HCT116 (cell line): Measurements from ENCODE around the gene FAM53A. TPM values are rescaled to one million over a fixed set of nuclear protein-coding genes. Genes with fewer than 3 reads are reported as not detected.

Experiments used
- ATAC-seq: fragments of 200-7000 bp; cut with Tn5 transposase; 2 replicates; pipeline ENCODE4 v1.9.1; 2020; ENCODE audit warnings: mild to moderate bottlenecking, moderate library complexity
- BruUV-seq: library from RNA; stranded (reverse); fragments of 400-500 nt; replicated peaks from 2 replicates; lab custom pipeline; 2021; lab: Mats Ljungman, UMichigan
- CTCF ChIA-PET: fragments of 300-600 bp; sonication (Branson Sonifier 250); formaldehyde crosslinking; loops from one replicate; lab custom pipeline; 2021; ENCODE audit warnings: antibody characterized with exemption; lab: Charles Lee
- POLR2A ChIA-PET: fragments of 300-600, 350-600 bp; sonication (Branson Sonifier 250); formaldehyde crosslinking; loops from one replicate; lab custom pipeline; 2021; ENCODE audit warnings: antibody characterized with exemption; lab: Charles Lee
- RAD21 ChIA-PET, 2 experiments: fragments of 300-600 bp; sonication (Branson Sonifier 250); formaldehyde crosslinking; loops; one replicate each; lab custom pipeline; 2023; ENCODE audit warnings: low total read pairs in 2 of 2; ENCODE audit not compliant: uncharacterized antibody in 2 of 2, unreplicated experiment in 2 of 2, low non-redundant PET in 1 of 2; lab: Charles Lee
- DNase-seq: peaks from one replicate; pipeline ENCODE4 v3.0.0-alpha.2; 2010; ENCODE audit warnings: low read depth, low spot score
- H2AFZ ChIP-seq: fragments of 200-600 bp; shearing (Covaris generic), sonication (generic); 2 replicates; pipeline ENCODE4 v1.6.1; 2017; ENCODE audit warnings: low read depth, mixed run types, mixed read lengths, antibody characterized with exemption, low read length; ENCODE audit not compliant: poor library complexity, severe bottlenecking
- H3K27ac ChIP-seq: 2 replicates; pipeline ENCODE4 v1.5.1; 2012; ENCODE audit warnings: low read depth, low read length
- H3K27me3 ChIP-seq: fragments of 200-600 bp; sonication (generic); 2 replicates; pipeline ENCODE4 v1.6.1; 2016; ENCODE audit warnings: mixed run types, low read length, mixed read lengths; ENCODE audit not compliant: insufficient read depth
- H3K36me3 ChIP-seq, 2 experiments: fragments of 200-500 bp in 1 of 2; fragments of 200-600 bp in 1 of 2; sonication (Bioruptor generic) in 1 of 2; sonication (generic) in 1 of 2; 2 replicates each; pipeline versions ENCODE4 v1.5.1 to v1.6.1; 2014 to 2016; ENCODE audit warnings: low read length in 2 of 2, inconsistent platforms in 1 of 2, mixed read lengths in 1 of 2, mixed run types in 1 of 2; ENCODE audit not compliant: insufficient read depth in 2 of 2, control insufficient read depth in 1 of 2
- H3K4me1 ChIP-seq, 2 experiments: fragments of 200-600 bp in 1 of 2; sonication (generic) in 1 of 2; 2 replicates each; pipeline versions ENCODE4 v1.5.1 to v1.6.1; 2012 to 2017; ENCODE audit warnings: low read length in 2 of 2, inconsistent platforms in 1 of 2, mild to moderate bottlenecking in 1 of 2, mixed read lengths in 1 of 2, mixed run types in 1 of 2, moderate library complexity in 1 of 2; ENCODE audit not compliant: insufficient read depth in 2 of 2, control insufficient read depth in 1 of 2
- H3K4me2 ChIP-seq: fragments of 200-600 bp; sonication (generic); 2 replicates; pipeline ENCODE4 v1.6.1; 2017; ENCODE audit warnings: mixed run types, low read length, mixed read lengths
- H3K4me3 ChIP-seq, 2 experiments: fragments of 200-600 bp in 1 of 2; sonication (generic) in 1 of 2; replicated peaks in 1 of 2; 2 replicates each; pipeline ENCODE4 v1.5.1; 2011 to 2016; ENCODE audit warnings: low read length in 2 of 2, control low read depth in 1 of 2, low read depth in 1 of 2, mild to moderate bottlenecking in 1 of 2, mixed read lengths in 1 of 2, mixed run types in 1 of 2
- H3K79me2 ChIP-seq: fragments of 200-600 bp; sonication (generic); 2 replicates; pipeline ENCODE4 v1.6.1; 2017; ENCODE audit warnings: mild to moderate bottlenecking, mixed run types, low read length, moderate library complexity, mixed read lengths; ENCODE audit not compliant: insufficient read depth
- H3K9ac ChIP-seq: fragments of 200-600 bp; sonication (generic); 2 replicates; pipeline ENCODE4 v1.6.1; 2016; ENCODE audit warnings: low read length, mixed read lengths
- H3K9me2 ChIP-seq: fragments of 200-600 bp; sonication (generic), shearing (Covaris generic); 2 replicates; pipeline ENCODE4 v1.6.1; 2017; ENCODE audit warnings: mixed run types, mild to moderate bottlenecking, moderate library complexity; ENCODE audit not compliant: insufficient read depth
- H3K9me3 ChIP-seq, 2 experiments: fragments of 200-500 bp in 1 of 2; fragments of 200-600 bp in 1 of 2; sonication (Bioruptor generic) in 1 of 2; sonication (generic) in 1 of 2; 2 replicates each; pipeline ENCODE4 v1.6.1; 2014 to 2017; ENCODE audit warnings: low read length in 2 of 2, mixed read lengths in 2 of 2, inconsistent platforms in 1 of 2, low read depth in 1 of 2, mild to moderate bottlenecking in 1 of 2, mixed run types in 1 of 2, moderate library complexity in 1 of 2; ENCODE audit not compliant: control insufficient read depth in 1 of 2, insufficient read depth in 1 of 2
- H4K20me1 ChIP-seq: fragments of 200-600 bp; sonication (generic), shearing (Covaris generic); 2 replicates; pipeline ENCODE4 v1.6.1; 2017; ENCODE audit warnings: mixed run types, mild to moderate bottlenecking, moderate library complexity; ENCODE audit not compliant: insufficient read depth
- ATF3 ChIP-seq: IDR thresholded peaks from 2 replicates; pipeline ENCODE4 v1.6.1; 2012
- CBX3 ChIP-seq: IDR thresholded peaks from 2 replicates; pipeline ENCODE4 v1.6.1; 2012; ENCODE audit warnings: low read depth
- EGR1 ChIP-seq: IDR thresholded peaks from 2 replicates; pipeline ENCODE4 v1.6.1; 2012; ENCODE audit warnings: low read depth
- ELF1 ChIP-seq: IDR thresholded peaks from 2 replicates; pipeline ENCODE4 v1.6.1; 2012; ENCODE audit warnings: low read depth, borderline replicate concordance
- EZH2 ChIP-seq: fragments of 200-600 bp; sonication (generic); IDR thresholded peaks from 2 replicates; pipeline ENCODE4 v1.6.1; 2017; ENCODE audit warnings: antibody characterized with exemption, mixed run types
- EZH2phosphoT487 ChIP-seq: fragments of 200-600 bp; IDR thresholded peaks from 2 replicates; pipeline ENCODE4 v1.6.1; 2018; ENCODE audit warnings: antibody characterized with exemption, borderline replicate concordance
- FOSL1 ChIP-seq: IDR thresholded peaks from 2 replicates; pipeline ENCODE4 v1.6.1; 2012; ENCODE audit warnings: low read depth
- MAX ChIP-seq: IDR thresholded peaks from 2 replicates; pipeline ENCODE4 v1.6.1; 2012
- POLR2A ChIP-seq: IDR thresholded peaks from 2 replicates; pipeline ENCODE4 v1.7.0; 2011; ENCODE audit warnings: borderline replicate concordance; ENCODE audit not compliant: insufficient read depth, insufficient read length; ENCODE audit errors: extremely low read depth
- SIN3A ChIP-seq: IDR thresholded peaks from 2 replicates; pipeline ENCODE4 v1.6.1; 2012; ENCODE audit warnings: low read depth
- SP1 ChIP-seq: IDR thresholded peaks from 2 replicates; pipeline ENCODE4 v1.6.1; 2012; ENCODE audit warnings: low read depth
- SRF ChIP-seq: IDR thresholded peaks from 2 replicates; pipeline ENCODE4 v1.6.1; 2012; ENCODE audit warnings: low read depth
- TCF7L2 ChIP-seq: IDR thresholded peaks from 2 replicates; pipeline ENCODE4 v1.7.0; 2011; ENCODE audit warnings: borderline replicate concordance, inconsistent platforms; ENCODE audit not compliant: insufficient read depth, insufficient read length; ENCODE audit errors: extremely low read depth
- YY1 ChIP-seq: IDR thresholded peaks from 2 replicates; pipeline ENCODE4 v1.6.1; 2011; ENCODE audit warnings: low read length, low read depth, moderate library complexity, mild to moderate bottlenecking; ENCODE audit not compliant: insufficient replicate concordance; ENCODE audit errors: extremely low read depth
- ZBTB33 ChIP-seq: IDR thresholded peaks from 2 replicates; pipeline ENCODE4 v1.6.1; 2011; ENCODE audit warnings: mild to moderate bottlenecking, low read length, moderate library complexity; ENCODE audit not compliant: insufficient replicate concordance; ENCODE audit errors: extremely low read depth
- ZFX ChIP-seq: fragments of 450-650 bp; IDR thresholded peaks from 2 replicates; pipeline ENCODE4 v1.6.1; 2017
- ZNF274 ChIP-seq: fragments of 200-500 bp; sonication (Bioruptor generic); IDR thresholded peaks from 2 replicates; pipeline ENCODE4 v1.6.1; 2014; ENCODE audit warnings: mild to moderate bottlenecking, low read depth, low read length, inconsistent platforms
- intact Hi-C: fragments of 100-400 bp; cut with micrococcal nuclease; formaldehyde crosslinking; loops from 2 replicates; pipeline ENCODE4 v1.10.0; 2022
- total RNA-seq: library from RNA; stranded (reverse); gene quantifications from one replicate; pipeline ENCODE4 v1.2.1, GENCODE V29; 2021; ENCODE audit not compliant: unreplicated experiment
- TF ChIP-seq, protein P1 (sequence below), 3 experiments: fragments of 200-600 bp in 1 of 3; sonication (generic) in 1 of 3; IDR thresholded peaks in 2 of 3; conservative IDR thresholded peaks in 1 of 3; 2 replicates each; pipeline ENCODE4 v1.5.1; 2012 to 2017; ENCODE audit warnings: low read depth in 2 of 3, low read length in 2 of 3, antibody characterized with exemption in 1 of 3, borderline replicate concordance in 1 of 3, control low read depth in 1 of 3, mild to moderate bottlenecking in 1 of 3, mixed read lengths in 1 of 3, mixed run types in 1 of 3, moderate library complexity in 1 of 3; ENCODE audit not compliant: insufficient read depth in 1 of 3

The FAM53A gene
- total RNA-seq, 1 experiment from 2014 or later, result 1.1 TPM

DNA sequence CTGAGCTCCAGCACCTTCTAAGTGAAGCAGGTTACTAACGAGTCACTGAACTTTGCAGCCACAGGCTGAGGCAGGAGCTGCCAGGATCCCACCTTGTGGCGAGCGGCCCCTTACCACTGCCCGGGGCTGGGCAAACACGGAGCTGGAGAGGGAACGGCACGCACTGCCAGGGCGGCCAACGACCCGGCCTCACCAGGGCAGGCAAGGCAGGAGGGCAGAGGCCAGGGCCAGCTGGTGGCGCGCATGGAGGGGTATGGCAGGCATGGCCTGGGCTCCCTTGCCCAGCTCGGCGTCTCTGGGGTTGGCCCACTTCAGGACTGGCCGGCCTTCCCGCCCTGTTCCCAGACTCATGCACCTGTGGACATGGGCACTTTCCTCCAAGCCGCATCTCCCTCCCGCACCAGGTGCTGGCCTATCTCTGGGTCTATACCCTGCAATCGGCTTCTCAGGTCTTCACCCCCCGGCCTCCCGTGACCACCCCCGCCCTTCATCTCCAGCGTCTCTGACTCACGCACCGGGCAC lies 64.9 kb downstream of the FAM53A start:
- no peaks in the 10 kb centered on the region for H4K20me1 ChIP-seq
- H3K36me3 ChIP-seq, result no peaks in the 10 kb centered on the region
- no peak for ATAC-seq
- ChIA-PET RAD21 (no interaction called here), POLR2A (no interaction called here), CTCF (interaction anchor here (1.0 kb wide), 1 partner anchor 10 kb away, joined by 4 read pairs; no protein-coding TSS in a partner anchor)
- H3K9me3 ChIP-seq, result no peaks in the 10 kb centered on the region
- no peaks in the 10 kb centered on the region for H3K79me2 ChIP-seq
- intact Hi-C loops, result no loop called here
- TF ChIP-seq EGR1 (no peak), ZBTB33 (no peak), FOSL1 (no peak), ZFX (no peak), YY1 (no peak), SP1 (no peak), POLR2A (no peak), EZH2phosphoT487 (no peak), MAX (no peak), SRF (no peak), SIN3A (no peak), ELF1 (no peak), TCF7L2 (no peak), ZNF274 (no peak), ATF3 (no peak), CBX3 (no peak), EZH2 (no peak)
- TF ChIP-seq, protein P1, sequence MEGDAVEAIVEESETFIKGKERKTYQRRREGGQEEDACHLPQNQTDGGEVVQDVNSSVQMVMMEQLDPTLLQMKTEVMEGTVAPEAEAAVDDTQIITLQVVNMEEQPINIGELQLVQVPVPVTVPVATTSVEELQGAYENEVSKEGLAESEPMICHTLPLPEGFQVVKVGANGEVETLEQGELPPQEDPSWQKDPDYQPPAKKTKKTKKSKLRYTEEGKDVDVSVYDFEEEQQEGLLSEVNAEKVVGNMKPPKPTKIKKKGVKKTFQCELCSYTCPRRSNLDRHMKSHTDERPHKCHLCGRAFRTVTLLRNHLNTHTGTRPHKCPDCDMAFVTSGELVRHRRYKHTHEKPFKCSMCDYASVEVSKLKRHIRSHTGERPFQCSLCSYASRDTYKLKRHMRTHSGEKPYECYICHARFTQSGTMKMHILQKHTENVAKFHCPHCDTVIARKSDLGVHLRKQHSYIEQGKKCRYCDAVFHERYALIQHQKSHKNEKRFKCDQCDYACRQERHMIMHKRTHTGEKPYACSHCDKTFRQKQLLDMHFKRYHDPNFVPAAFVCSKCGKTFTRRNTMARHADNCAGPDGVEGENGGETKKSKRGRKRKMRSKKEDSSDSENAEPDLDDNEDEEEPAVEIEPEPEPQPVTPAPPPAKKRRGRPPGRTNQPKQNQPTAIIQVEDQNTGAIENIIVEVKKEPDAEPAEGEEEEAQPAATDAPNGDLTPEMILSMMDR (IDR thresholded peaks at IDR 0.05 in 2 of 3, conservative IDR thresholded peaks at IDR 0.05 in 1 of 3; ENCODE audit: borderline replicate concordance in 1 of 3, insufficient read depth in 1 of 3, low read depth in 2 of 3, low read length in 2 of 3), result no peak
- TF ChIP-seq, all 23 proteins: peak for 0
- no peak overlapping the region for H3K4me3 ChIP-seq
- no peak overlapping the region for H3K4me2 ChIP-seq
- H3K27ac ChIP-seq, result no peak overlapping the region
- H2AFZ ChIP-seq, result no peak overlapping the region
- no peak overlapping the region for H3K9ac ChIP-seq
- DNase-seq, result no peak
- H3K4me1 ChIP-seq, result peaks cover 0 to 13% of the 10 kb centered on the region in 2 experiments; a peak in 2 of 4 replicates
- H3K9me2 ChIP-seq, result no peaks in the 10 kb centered on the region
- BruUV-seq, result no TSS peak
- H3K27me3 ChIP-seq, result no peaks in the 10 kb centered on the region
